GM18505 (cell line): ENCODE measurements around the gene LIN28A.
A peak's percentile ranks its signal among the peaks of the same experiment; 100 is the strongest.

Experiments
- ATAC-seq: cut with Tn5 transposase; IDR thresholded peaks from one replicate; pipeline ENCODE4 v1.9.1; 2021; ENCODE audit not compliant: unreplicated experiment
- POLR2A ChIP-seq: IDR thresholded peaks from 4 replicates; pipeline ENCODE4 v1.6.1; 2011; ENCODE audit warnings: borderline replicate concordance; ENCODE audit not compliant: insufficient read depth, insufficient read length; ENCODE audit errors: extremely low read depth

The LIN28A gene

GRCh38 chr1:26472901-26473845 lies 62.6 kb downstream of the LIN28A start:
- peak; percentile 35 for TF ChIP-seq POLR2A
- ATAC-seq, result peak; percentile 70

GRCh38 chr1:26474818-26475217 lies 64.2 kb downstream of the LIN28A start:
- no peak for ATAC-seq
- no peak for TF ChIP-seq POLR2A

- no peak for TF ChIP-seq POLR2A
- ATAC-seq, result no peak
Measured at GRCh38 chr1:26475989-26476388, 65.4 kb downstream of the LIN28A start.

- no peak for ATAC-seq
- TF ChIP-seq POLR2A, result peak; percentile 31
Measured at GRCh38 chr1:26476958-26477357, 66.3 kb downstream of the LIN28A start.

GRCh38 chr1:26477446-26478152 lies 67.0 kb downstream of the LIN28A start:
- no peak for ATAC-seq
- TF ChIP-seq POLR2A, result no peak

GRCh38 chr1:26478159-26478558 lies 67.5 kb downstream of the LIN28A start:
- ATAC-seq, result no peak
- no peak for TF ChIP-seq POLR2A

GRCh38 chr1:26478988-26479387 lies 68.4 kb downstream of the LIN28A start:
- no peak for TF ChIP-seq POLR2A
- no peak for ATAC-seq
